Measurements from ENCODE around the gene UBA52. TPM values are rescaled to one million over a fixed set of nuclear protein-coding genes. Genes with fewer than 3 reads are reported as not detected.

UBA52 gene
- polyA plus RNA-seq, 1 experiment: 2,472 TPM

GRCh38 chr19:18606281-18607225, 34.9 kb downstream of the UBA52 start, which contains the start of gene CRLF1:
CRLF1 (minus strand) TSS chr19:18606799; CDS start chr19:18606656, 143 bp downstream.
- H3K4me3 ChIP-seq (ENCODE audit: low read depth, low read length): 0 out of 2 replicates have a peak within 1 kb of the TSS, but pooled peaks have one; percentile 11
- no peak for DNase-seq (ENCODE audit: low read depth)
- ChIA-PET POLR2A (no interaction called here), CTCF (interaction anchor here (0.6 to 1.0 kb wide), 2 partner anchors 211 to 240 kb away, joined by 3 read pairs; no protein-coding TSS in a partner anchor)
- peaks cover 42% of the 10 kb centered on the region for H3K27me3 ChIP-seq (ENCODE audit: control insufficient read depth, insufficient read depth, low read length)
- TF ChIP-seq CTCF (IDR thresholded peaks at IDR 0.05; ENCODE audit: insufficient read depth, low read depth, low read length): no peak
- H3K36me3 ChIP-seq (ENCODE audit: control insufficient read depth, insufficient read depth, low read length): no peaks in the 10 kb centered on the region

- no peaks in the 10 kb centered on the region for H3K36me3 ChIP-seq (ENCODE audit: control insufficient read depth, insufficient read depth, low read length)
- POLR2A ChIA-PET: no interaction called here
- CTCF ChIA-PET: interaction anchor here (0.6 to 1.0 kb wide), 2 partner anchors 211 to 239 kb away, joined by 3 read pairs; no protein-coding TSS in a partner anchor
- no peak for DNase-seq (ENCODE audit: low read depth)
- H3K27me3 ChIP-seq (ENCODE audit: control insufficient read depth, insufficient read depth, low read length): peaks cover 51% of the 10 kb centered on the region
- TF ChIP-seq CTCF (IDR thresholded peaks at IDR 0.05; ENCODE audit: insufficient read depth, low read depth, low read length): no peak
- H3K4me3 ChIP-seq (ENCODE audit: low read depth, low read length): no peak overlapping the region
Observed at GRCh38 chr19:18607226-18608101, 35.8 kb downstream of the UBA52 start.

- peaks cover 55% of the 10 kb centered on the region for H3K27me3 ChIP-seq (ENCODE audit: control insufficient read depth, insufficient read depth, low read length)
- CTCF ChIA-PET: interaction anchor here (1.0 kb wide), 1 partner anchor 239 kb away, joined by 3 read pairs; no protein-coding TSS in a partner anchor
- DNase-seq (ENCODE audit: low read depth): no peak
Observed at GRCh38 chr19:18608102-18608804, 36.6 kb downstream of the UBA52 start.

More at GRCh38 chr19:18608102-18608804, 36.6 kb downstream of the UBA52 start:
- POLR2A ChIA-PET: no interaction called here
- TF ChIP-seq CTCF (IDR thresholded peaks at IDR 0.05; ENCODE audit: insufficient read depth, low read depth, low read length): no peak
- H3K36me3 ChIP-seq (ENCODE audit: control insufficient read depth, insufficient read depth, low read length): no peaks in the 10 kb centered on the region
- no peak overlapping the region for H3K4me3 ChIP-seq (ENCODE audit: low read depth, low read length)

Data from BJ (cell line).